Medulla oblongata (tissue), 1 donor: ENCODE measurements around the gene ZBED4.

Source experiments
- DNase-seq: peaks from one replicate; pipeline ENCODE4 v3.0.0-alpha.2; 2015; ENCODE audit errors: extremely low spot score

Gene ZBED4

GRCh38 chr22:49936018-49936972, 82.7 kb downstream of the ZBED4 start:
- DNase-seq: peak; percentile 72

DNA sequence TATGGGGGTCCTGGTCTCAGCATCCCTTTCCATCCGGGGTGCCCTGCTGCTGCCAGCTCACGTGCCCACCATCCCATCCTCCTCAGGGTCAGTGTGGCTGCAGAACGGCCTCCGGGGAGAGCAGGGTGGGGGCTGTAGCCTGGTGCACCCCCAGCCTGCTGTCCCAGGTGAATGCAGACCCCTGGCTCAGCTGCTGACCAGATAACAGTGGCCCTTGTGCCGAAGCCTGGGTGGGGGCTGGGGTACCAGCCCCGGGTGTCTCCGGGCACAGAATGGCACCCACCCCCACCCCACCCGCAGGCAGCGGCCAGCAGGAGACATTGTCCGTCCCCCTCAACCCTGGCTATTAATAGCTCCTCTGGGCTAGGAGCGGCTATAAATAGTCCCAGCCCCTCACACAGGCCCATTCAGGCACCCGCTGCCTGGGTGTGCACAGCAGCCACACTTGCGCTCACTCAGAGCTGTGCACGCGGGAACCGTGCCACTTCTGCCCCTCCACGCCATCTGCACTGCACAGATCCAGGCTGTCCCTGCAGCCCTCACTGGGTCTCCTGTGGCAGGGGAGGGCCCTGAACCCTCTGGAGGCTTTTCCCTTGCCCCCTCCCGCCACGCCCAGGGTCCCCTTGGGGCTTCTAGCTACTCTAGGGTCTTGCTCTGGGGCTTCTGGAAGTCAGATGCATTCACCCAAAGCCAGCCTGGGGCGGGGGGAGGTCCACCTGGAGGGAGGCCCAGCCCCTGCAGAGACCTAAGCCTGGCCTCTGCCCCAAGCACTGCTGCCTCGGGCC, 83.5 kb downstream of the ZBED4 start:
- peak; percentile 87 for DNase-seq

DNA sequence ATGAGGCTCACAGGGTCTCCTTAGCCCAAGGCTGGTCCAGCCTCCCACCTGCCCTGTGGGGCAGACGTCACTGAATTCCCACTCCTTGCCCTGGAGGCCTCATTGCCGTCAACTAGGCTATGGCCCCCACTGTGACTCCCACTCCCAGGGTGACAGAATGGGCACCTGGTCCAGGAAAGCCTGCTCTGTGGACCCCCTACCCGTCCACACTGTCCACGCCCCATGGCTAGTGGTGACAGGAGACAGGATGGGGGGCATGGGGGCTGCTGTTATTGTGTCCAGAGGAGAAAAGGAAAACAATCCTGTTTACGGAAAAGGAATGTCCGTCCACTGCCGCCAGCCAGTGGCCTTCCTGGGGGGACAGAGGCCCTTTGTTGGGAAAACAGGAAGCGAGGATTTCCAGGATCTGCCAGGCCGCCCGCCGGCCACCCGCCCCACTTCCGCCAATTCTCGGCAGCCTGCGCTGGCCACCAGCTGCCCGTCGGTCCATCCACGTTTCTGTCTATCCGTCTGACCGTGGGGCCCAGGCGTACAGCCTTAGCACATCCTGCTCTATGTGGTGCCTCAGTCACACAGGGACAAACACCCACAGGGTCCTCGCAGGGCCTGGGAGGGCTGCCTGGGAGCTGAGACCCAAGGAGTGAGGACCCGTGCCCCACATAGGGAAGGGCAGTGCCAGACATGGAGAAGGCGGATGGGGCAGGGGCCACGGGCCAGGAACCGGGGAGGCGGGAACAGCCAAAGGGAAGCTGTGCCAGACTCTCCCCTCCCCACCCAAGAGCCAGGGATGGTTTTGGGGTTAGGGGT, 84.3 kb downstream of the ZBED4 start:
- DNase-seq: peak; percentile 81

- no peak for DNase-seq
These were observed 85.0 kb downstream of the ZBED4 start for GRCh38 chr22:49938565-49939136.
